NCI-H82 treated with DMSO at 0.1 percent for 48 hours (cell line): ENCODE data around the gene TOMM34.

Experiments used
- DNase-seq: peaks from one replicate; lab custom pipeline; 2025; ENCODE audit not compliant: unreplicated experiment; lab: John Stamatoyannopoulos, UW

Gene TOMM34

GRCh38 chr20:44963325-44964215 is 3.4 kb upstream of the TOMM34 start:
- DNase-seq = no peak

- DNase-seq = no peak
Measured at GRCh38 chr20:44962483-44962882, 2.3 kb upstream of the TOMM34 start.

GRCh38 chr20:44961870-44962267 is 1.7 kb upstream of the TOMM34 start:
- peak; percentile 89 for DNase-seq

GRCh38 chr20:44961011-44961869 is 1.0 kb upstream of the TOMM34 start:
- peak; percentile 65 for DNase-seq

GRCh38 chr20:44959638-44960102 is 527 bp downstream of the TOMM34 start:
- no peak for DNase-seq

- DNase-seq = no peak
Measured at GRCh38 chr20:44959082-44959637, 1.0 kb downstream of the TOMM34 start.

- no peak for DNase-seq
Measured at GRCh38 chr20:44958276-44958675, 1.9 kb downstream of the TOMM34 start.

GRCh38 chr20:44956410-44956809 is 3.8 kb downstream of the TOMM34 start:
- no peak for DNase-seq

- DNase-seq = no peak
Measured at GRCh38 chr20:44955270-44955669, 4.9 kb downstream of the TOMM34 start.

GRCh38 chr20:44954211-44954610 is 6.0 kb downstream of the TOMM34 start:
- DNase-seq = no peak

- DNase-seq = no peak
Measured at GRCh38 chr20:44952731-44953130, 7.5 kb downstream of the TOMM34 start.

GRCh38 chr20:44950368-44950767 is 9.8 kb downstream of the TOMM34 start:
- no peak for DNase-seq

GRCh38 chr20:44948513-44948912 is 11.7 kb downstream of the TOMM34 start:
- DNase-seq = no peak

GRCh38 chr20:44948107-44948506 is 12.1 kb downstream of the TOMM34 start:
- DNase-seq = no peak

GRCh38 chr20:44946271-44946852 is 13.8 kb downstream of the TOMM34 start:
- no peak for DNase-seq

- DNase-seq = no peak
Measured at GRCh38 chr20:44945261-44945660, 14.9 kb downstream of the TOMM34 start.

- no peak for DNase-seq
Measured at GRCh38 chr20:44943828-44944227, 16.4 kb downstream of the TOMM34 start.

GRCh38 chr20:44942264-44942973 is 17.8 kb downstream of the TOMM34 start:
- DNase-seq = no peak

GRCh38 chr20:44941120-44941691 is 19.0 kb downstream of the TOMM34 start:
- no peak for DNase-seq

- DNase-seq = no peak
Measured at GRCh38 chr20:44938637-44939036, 21.6 kb downstream of the TOMM34 start.
